Dendritic cell treated with granulocyte-macrophage colony-stimulating factor and Interleukin-4, amounts not matched to agents 40 ng/mL and 50 ng/mL, for 4 days (primary cell): ENCODE results near the gene MEGF11.
"Not testable (repeated sequence)": the region's sequence is repeated elsewhere in the genome, so short reads cannot be mapped to it uniquely, and the experiment has no call there.

Source experiments
- H3K27ac Mint-ChIP-seq: one replicate; pipeline ENCODE4 v1.8.0; 2022; ENCODE audit warnings: mild to moderate bottlenecking, mixed read lengths
- H3K27me3 Mint-ChIP-seq: one replicate; pipeline ENCODE4 v1.8.0; 2022; ENCODE audit warnings: mild to moderate bottlenecking, mixed read lengths
- H3K36me3 Mint-ChIP-seq: one replicate; pipeline ENCODE4 v1.8.0; 2022; ENCODE audit warnings: low read depth, mixed read lengths
- H3K4me1 Mint-ChIP-seq: one replicate; pipeline ENCODE4 v1.8.0; 2022; ENCODE audit warnings: low read depth, mixed read lengths
- H3K4me3 Mint-ChIP-seq: one replicate; pipeline ENCODE4 v1.8.0; 2022; ENCODE audit warnings: mild to moderate bottlenecking, moderate library complexity, mixed read lengths
- H3K9me3 Mint-ChIP-seq: one replicate; pipeline ENCODE4 v1.8.0; 2022; ENCODE audit warnings: mixed read lengths
- intact Hi-C: fragments of 100-400 bp; cut with micrococcal nuclease; formaldehyde crosslinking; loops from one replicate; pipeline ENCODE4 v1.15.0; 2022

MEGF11 gene

GRCh38 chr15:65982627-65983322 lies 270.8 kb downstream of the MEGF11 start:
- Mint-ChIP-seq H3K27me3 (peaks cover 54% of the 10 kb centered on the region), H3K36me3 (no peaks in the 10 kb centered on the region), H3K9me3 (no peaks in the 10 kb centered on the region), H3K4me3 (no peak overlapping the region), H3K4me1 (no peaks in the 10 kb centered on the region), H3K27ac (no peak overlapping the region)
- intact Hi-C loops: loop anchor here (5.0 kb wide), 1 partner anchor 305 kb away; no protein-coding TSS in a partner anchor

- Mint-ChIP-seq H3K27ac (no peak overlapping the region), H3K4me3 (no peak overlapping the region), H3K27me3 (peaks cover 54% of the 10 kb centered on the region), H3K4me1 (no peaks in the 10 kb centered on the region), H3K9me3 (no peaks in the 10 kb centered on the region), H3K36me3 (no peaks in the 10 kb centered on the region)
- intact Hi-C loops: loop anchor here (5.0 kb wide), 1 partner anchor 305 kb away; no protein-coding TSS in a partner anchor
Observed at GRCh38 chr15:65981837-65982626, 271.5 kb downstream of the MEGF11 start.

DNA sequence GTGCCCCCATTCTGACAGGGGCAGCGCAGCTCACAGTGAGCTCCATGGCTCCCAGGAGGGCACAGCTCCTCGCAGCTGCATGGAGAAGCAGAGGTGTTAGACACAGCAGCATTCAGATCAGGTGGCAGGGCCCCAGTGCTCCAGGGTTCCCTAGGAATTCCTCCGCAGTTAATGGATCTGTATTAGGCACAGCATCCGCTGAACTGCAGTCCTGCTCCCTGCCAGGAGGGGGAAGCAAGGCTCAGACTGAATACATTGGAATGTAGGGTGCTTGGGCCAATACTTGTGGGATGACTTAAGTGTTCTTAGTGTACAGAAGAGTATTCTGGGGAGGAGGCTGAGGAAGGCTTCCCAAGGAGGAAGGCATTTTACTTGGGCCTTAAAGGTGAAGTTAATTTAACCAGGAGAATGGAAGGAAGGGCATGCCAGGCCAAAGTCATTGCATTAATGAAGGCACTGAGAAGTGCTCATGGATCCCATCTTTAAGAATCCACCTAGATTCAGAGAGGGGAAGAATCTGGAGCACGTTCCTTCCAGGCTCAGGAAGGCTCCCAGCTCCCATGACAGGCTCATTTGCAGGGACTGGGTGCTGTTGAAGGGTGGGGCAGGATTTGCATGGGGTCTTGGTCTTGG lies 272.6 kb downstream of the MEGF11 start:
- Mint-ChIP-seq H3K9me3 (no peaks in the 10 kb centered on the region), H3K36me3 (no peaks in the 10 kb centered on the region), H3K4me3 (no peak overlapping the region), H3K27ac (no peak overlapping the region), H3K27me3 (peaks cover 45% of the 10 kb centered on the region), H3K4me1 (no peaks in the 10 kb centered on the region)
- intact Hi-C loops: loop anchor here (5.0 kb wide), 1 partner anchor 306 kb away; no protein-coding TSS in a partner anchor

- Mint-ChIP-seq H3K36me3 (no peaks in the 10 kb centered on the region), H3K9me3 (no peaks in the 10 kb centered on the region), H3K27me3 (peaks cover 46% of the 10 kb centered on the region), H3K4me3 (no peak overlapping the region), H3K4me1 (no peaks in the 10 kb centered on the region), H3K27ac (no peak overlapping the region)
- intact Hi-C loops: loop anchor here (5.0 kb wide), 1 partner anchor 307 kb away; no protein-coding TSS in a partner anchor
Observed at GRCh38 chr15:65979837-65980236, 273.7 kb downstream of the MEGF11 start.

DNA sequence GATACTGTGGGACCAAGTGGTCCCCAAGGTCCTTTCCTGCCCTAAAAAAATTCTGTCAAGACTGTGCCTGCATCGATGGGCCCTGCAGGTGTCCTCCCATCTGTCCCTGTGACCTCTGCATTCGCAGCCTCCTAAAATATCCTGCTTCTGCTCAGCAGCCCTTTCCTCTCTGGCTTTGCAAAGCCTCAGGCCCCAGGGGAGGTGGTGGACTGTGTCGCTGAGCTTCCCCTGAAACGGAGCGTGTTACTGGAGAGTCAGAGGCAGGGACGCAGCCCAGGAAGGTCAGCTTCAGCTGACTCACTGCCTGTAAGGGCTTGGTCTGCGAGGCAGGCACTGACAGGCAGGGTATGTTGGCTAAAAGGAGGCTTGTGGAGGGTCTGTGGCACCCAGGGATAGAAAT lies 274.2 kb downstream of the MEGF11 start:
- Mint-ChIP-seq H3K27ac (no peak overlapping the region), H3K4me3 (no peak overlapping the region), H3K4me1 (no peaks in the 10 kb centered on the region), H3K9me3 (no peaks in the 10 kb centered on the region), H3K36me3 (no peaks in the 10 kb centered on the region), H3K27me3 (peaks cover 47% of the 10 kb centered on the region)
- intact Hi-C loops: no loop called here

DNA sequence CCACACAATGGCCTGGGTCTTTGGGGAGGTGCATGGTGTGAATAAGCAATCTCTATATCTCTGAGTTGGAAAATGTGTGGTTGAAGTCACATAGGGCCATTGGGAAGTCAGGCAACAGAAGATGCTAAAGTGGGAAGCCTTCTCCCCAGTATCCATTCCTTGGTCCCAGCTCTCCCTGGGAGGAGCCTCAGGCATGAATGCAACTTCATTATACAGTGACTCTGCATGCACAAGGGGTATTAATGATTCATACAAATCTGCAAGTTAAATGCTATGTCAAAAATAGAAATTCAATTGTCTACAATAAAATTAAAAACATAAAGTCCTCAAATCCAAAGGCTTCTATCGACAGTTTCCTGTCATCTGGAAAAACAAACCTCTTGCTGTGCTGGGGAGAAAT lies 275.4 kb downstream of the MEGF11 start:
- intact Hi-C loops: no loop called here
- H3K27me3 Mint-ChIP-seq: peaks cover 44% of the 10 kb centered on the region
- H3K36me3 Mint-ChIP-seq: no peaks in the 10 kb centered on the region
- H3K4me3 Mint-ChIP-seq: no peak overlapping the region
- H3K9me3 Mint-ChIP-seq: no peaks in the 10 kb centered on the region
- no peak overlapping the region for H3K27ac Mint-ChIP-seq
- no peaks in the 10 kb centered on the region for H3K4me1 Mint-ChIP-seq

GRCh38 chr15:65976196-65976595 lies 277.4 kb downstream of the MEGF11 start:
- H3K4me1 Mint-ChIP-seq, H3K27ac Mint-ChIP-seq, H3K9me3 Mint-ChIP-seq, H3K36me3 Mint-ChIP-seq, H3K4me3 Mint-ChIP-seq, intact Hi-C loops: not testable (repeated sequence)
- peaks cover 40% of the 10 kb centered on the region for H3K27me3 Mint-ChIP-seq

DNA sequence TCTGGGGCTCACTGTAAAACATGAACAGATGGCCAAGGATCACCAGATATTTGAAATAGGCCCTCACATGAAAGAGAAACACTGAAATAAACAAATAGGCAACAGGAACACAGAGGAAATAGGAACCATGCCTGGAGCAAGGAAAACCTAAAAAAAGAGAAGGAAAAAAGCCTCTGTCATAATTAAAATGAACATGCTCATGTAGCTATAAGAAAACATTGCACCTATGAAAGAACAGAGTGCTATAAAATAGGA lies 281.9 kb downstream of the MEGF11 start:
- peaks cover 42% of the 10 kb centered on the region for H3K27me3 Mint-ChIP-seq

GRCh38 chr15:65970937-65971740 lies 282.4 kb downstream of the MEGF11 start:
- peaks cover 42% of the 10 kb centered on the region for H3K27me3 Mint-ChIP-seq

More for the DNA sequence above, 281.9 kb downstream of the MEGF11 start:
- H3K4me3 Mint-ChIP-seq: no peak overlapping the region
- H3K4me1 Mint-ChIP-seq: no peaks in the 10 kb centered on the region
- no peak overlapping the region for H3K27ac Mint-ChIP-seq
- intact Hi-C loops: no loop called here
- H3K36me3 Mint-ChIP-seq: no peaks in the 10 kb centered on the region
- no peaks in the 10 kb centered on the region for H3K9me3 Mint-ChIP-seq

DNA sequence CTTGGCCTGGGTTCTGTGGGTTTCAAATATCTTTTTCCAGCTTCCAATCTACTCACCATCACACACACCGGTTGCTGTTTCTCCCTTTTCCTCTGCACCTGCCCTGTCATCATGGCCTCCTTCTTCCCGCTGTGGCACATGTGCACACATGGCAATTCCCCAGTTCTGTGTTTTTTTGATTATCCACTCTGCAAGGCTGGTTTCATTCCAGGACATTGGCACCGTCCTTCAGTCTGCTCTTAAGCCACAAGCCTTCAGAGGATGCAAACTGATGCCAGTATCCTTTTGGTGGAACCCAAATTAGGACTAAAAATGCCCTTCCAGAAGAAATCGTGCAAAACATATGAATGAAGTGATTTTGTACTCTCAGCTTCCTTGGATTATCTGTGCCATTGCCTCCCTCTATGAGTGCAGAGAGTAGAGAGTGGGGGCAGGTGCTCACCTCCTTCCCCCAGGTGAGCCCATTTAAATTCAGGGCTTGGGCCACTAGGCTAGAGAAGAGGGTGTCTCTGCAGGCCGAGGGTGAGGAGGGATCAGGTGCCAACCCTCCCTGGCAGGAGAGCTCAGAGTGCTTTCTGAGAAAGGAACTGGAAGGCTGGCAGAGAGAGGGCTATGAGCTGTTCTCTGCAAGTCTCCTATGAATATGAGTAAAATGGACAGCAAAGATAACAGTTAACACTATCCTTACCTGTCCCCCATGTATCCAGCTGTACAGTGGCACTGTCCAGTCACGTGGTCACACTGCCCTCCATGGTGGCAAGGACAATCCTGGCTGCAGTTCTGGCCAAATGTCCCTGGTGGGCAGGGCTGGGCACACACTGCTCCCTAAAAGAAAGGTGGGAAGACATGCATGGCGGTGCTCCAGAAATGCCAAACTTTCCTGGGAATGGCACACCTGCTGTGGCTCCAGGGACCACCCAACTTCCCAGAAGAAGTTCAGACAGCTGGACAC lies 283.4 kb downstream of the MEGF11 start:
- Mint-ChIP-seq H3K4me3 (no peak overlapping the region), H3K36me3 (no peaks in the 10 kb centered on the region), H3K27ac (no peak overlapping the region), H3K27me3 (peaks cover 36% of the 10 kb centered on the region), H3K9me3 (no peaks in the 10 kb centered on the region), H3K4me1 (no peaks in the 10 kb centered on the region)
- intact Hi-C loops: no loop called here

More at GRCh38 chr15:65970937-65971740, 282.4 kb downstream of the MEGF11 start:
- intact Hi-C loops: no loop called here
- H3K4me1 Mint-ChIP-seq: no peaks in the 10 kb centered on the region
- no peak overlapping the region for H3K4me3 Mint-ChIP-seq
- no peak overlapping the region for H3K27ac Mint-ChIP-seq
- no peaks in the 10 kb centered on the region for H3K9me3 Mint-ChIP-seq
- H3K36me3 Mint-ChIP-seq: no peaks in the 10 kb centered on the region

GRCh38 chr15:65968511-65968910 lies 285.0 kb downstream of the MEGF11 start:
- Mint-ChIP-seq H3K9me3 (no peaks in the 10 kb centered on the region), H3K27me3 (peaks cover 29% of the 10 kb centered on the region), H3K36me3 (no peaks in the 10 kb centered on the region), H3K4me1 (no peaks in the 10 kb centered on the region), H3K4me3 (no peak overlapping the region), H3K27ac (no peak overlapping the region)
- intact Hi-C loops: no loop called here

DNA sequence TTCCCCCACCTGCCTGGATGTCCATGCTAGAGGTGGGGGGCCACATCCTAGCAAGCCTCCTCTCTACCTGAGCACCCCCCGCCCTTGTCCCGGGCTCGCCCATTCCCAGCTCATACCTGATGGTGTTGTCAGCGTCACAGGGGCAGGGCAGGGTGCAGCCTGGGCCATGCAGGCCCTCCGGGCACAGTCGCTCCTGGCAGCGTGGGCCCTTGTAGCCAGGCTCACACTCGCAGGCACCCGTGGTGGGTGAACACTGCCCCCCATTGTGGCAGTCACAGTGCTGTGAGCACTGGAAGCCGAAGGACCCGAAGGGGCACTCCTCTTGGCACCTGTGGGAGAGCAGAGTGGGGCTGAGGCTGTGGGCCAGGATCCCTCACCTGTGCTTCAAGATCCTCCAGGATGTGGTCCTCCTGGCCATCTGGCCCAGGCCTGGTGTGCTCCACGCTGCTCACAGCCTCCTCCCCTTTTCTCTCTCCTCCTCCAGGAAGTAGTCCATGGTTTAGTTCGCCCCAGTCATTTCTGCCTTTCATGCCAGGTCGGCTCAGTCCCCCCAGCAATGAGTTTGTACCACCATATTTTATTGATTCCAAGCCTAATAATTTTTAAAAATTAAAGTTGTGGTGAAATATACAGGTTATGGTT lies 288.6 kb downstream of the MEGF11 start:
- peaks cover 21% of the 10 kb centered on the region for H3K27me3 Mint-ChIP-seq
- H3K27ac Mint-ChIP-seq: no peak overlapping the region
- no peaks in the 10 kb centered on the region for H3K36me3 Mint-ChIP-seq
- no peaks in the 10 kb centered on the region for H3K4me1 Mint-ChIP-seq
- H3K9me3 Mint-ChIP-seq: no peaks in the 10 kb centered on the region
- no peak overlapping the region for H3K4me3 Mint-ChIP-seq
- intact Hi-C loops: no loop called here
